Right lobe of liver (tissue), 6 donors: Measurements from ENCODE around the gene FKRP. TPM values are rescaled to one million over a fixed set of nuclear protein-coding genes. Genes with fewer than 3 reads are reported as not detected.
A peak's percentile ranks its signal among the peaks of the same experiment; 100 is the strongest.
"Not testable (repeated sequence)": the region's sequence is repeated elsewhere in the genome, so short reads cannot be mapped to it uniquely, and the experiment has no call there.

Experiments used
- ATAC-seq, 4 donors: fragments of 200-7000 bp; cut with Tn5 transposase; one replicate each; pipeline ENCODE4 v1.9.1; 2020; ENCODE audit warnings: mild to moderate bottlenecking in 4 of 4, moderate library complexity in 4 of 4
- DNase-seq, 3 donors: peaks; one replicate each; pipeline ENCODE4 v3.0.0-alpha.2; 2020
- H3K27ac ChIP-seq, 3 donors: fragments of 200-600 bp; one replicate each; pipeline ENCODE4 v1.8.0; 2022
- H3K27me3 ChIP-seq, 2 donors: fragments of 200-600 bp; one replicate each; pipeline ENCODE4 v1.8.0; 2022
- H3K36me3 ChIP-seq, 4 donors: fragments of 200-600 bp; sonication (generic) in 1 of 4; one replicate each; pipeline versions ENCODE4 v1.5.1 to v1.8.0; 2017 to 2022; ENCODE audit warnings: control low read depth in 1 of 4
- H3K4me1 ChIP-seq, 4 donors: fragments of 200-600 bp; sonication (generic) in 1 of 4; one replicate each; pipeline versions ENCODE4 v1.5.1 to v1.8.0; 2017 to 2022; ENCODE audit warnings: control low read depth in 1 of 4
- H3K4me3 ChIP-seq, 3 donors: fragments of 200-600 bp; one replicate each; pipeline ENCODE4 v1.8.0; 2022
- H3K9me3 ChIP-seq, 4 donors: fragments of 200-600 bp; sonication (generic) in 1 of 4; one replicate each; pipeline versions ENCODE4 v1.5.1 to v1.8.0; 2017 to 2022; ENCODE audit warnings: control low read depth in 1 of 4
- POLR2A ChIP-seq: fragments of 450-650 bp; IDR thresholded peaks from one replicate; pipeline ENCODE4 v1.6.1; 2017; ENCODE audit warnings: antibody characterized with exemption, mild to moderate bottlenecking
- WGBS: methylation state at CpG from one replicate; pipeline ENCODE4 v1.1.6; 2018; ENCODE audit warnings: low coverage, low lambda C conversion rate; ENCODE audit not compliant: insufficient coverage; ENCODE audit errors: missing lambda C conversion rate; 5-methylcytosine and 5-hydroxymethylcytosine counted together
- intact Hi-C, 2 donors: fragments of 100-400 bp; cut with DNase I; formaldehyde crosslinking; loops; one replicate each; pipeline versions ENCODE4 v1.11.2 to v1.14.1; 2022
- total RNA-seq, 6 experiments: library from RNA; depleted of rRNA in 2 of 6; stranded (reverse); fragments of >200 nt in 2 of 6; fragmentation: NEBNext Ultra II Directional in 3 of 6; extraction: Animal tissue kit (Norgen Biotek cat#: 25700) in 3 of 6; gene quantifications; one replicate each; pipeline versions ENCODE4 v1.1.0 to v1.2.4, GENCODE V29; 2016 to 2023
- TF ChIP-seq, protein P1 (sequence below), 4 donors: fragments of 200-600 bp in 3 of 4; fragments of 450-650 bp in 1 of 4; IDR thresholded peaks; one replicate each; pipeline versions ENCODE4 v1.5.1 to v1.8.0; 2016 to 2022; ENCODE audit warnings: antibody characterized with exemption in 4 of 4, mild to moderate bottlenecking in 2 of 4
- donor health status: DM: no; HTN: yes; CAD: no.
- donor health status: DM: no; HTN: no; CAD: no.
- donor health status: DM: no; HTN: no; CAD: no.
- donor health status: DM: no; HTN: yes; CAD: no.
- donor health status: DM: no; HTN: yes; CAD: no.

FKRP gene
- total RNA-seq, 6 experiments from 2014 or later: 5.8 to 9.5 (median 7.4) TPM

DNA sequence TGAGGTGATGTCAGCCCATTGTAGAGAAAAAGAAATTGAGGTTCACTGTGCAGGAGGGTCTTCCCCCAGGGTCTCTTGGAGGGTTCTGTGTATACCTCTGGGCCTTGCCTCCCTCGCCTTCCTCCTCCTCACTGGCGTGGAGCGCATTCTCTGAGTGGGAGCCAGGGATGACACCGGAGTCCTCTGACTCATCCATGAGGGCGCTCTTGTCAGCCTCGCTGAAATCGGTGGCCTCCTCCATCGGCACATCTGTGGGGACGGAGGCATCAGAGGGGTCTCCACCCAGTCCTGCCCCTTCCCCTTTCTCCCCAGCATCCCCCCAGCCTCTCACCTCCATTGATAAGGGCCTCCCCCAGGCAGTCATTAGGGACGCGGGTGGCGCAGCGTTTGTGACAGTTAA lies 45.2 kb upstream of the FKRP start:
- Histone ChIP-seq H3K4me1 (no peaks in the 10 kb centered on the region), H3K27me3 (no peaks in the 10 kb centered on the region), H3K4me3 (no peak overlapping the region), H3K27ac (no peak overlapping the region), H3K36me3 (peaks cover 0 to 74% (median 37%) of the 10 kb centered on the region in 4 donors), H3K9me3 (no peaks in the 10 kb centered on the region)
- ATAC-seq (no peak), DNase-seq (no peak)
- no peak for TF ChIP-seq POLR2A
- TF ChIP-seq, protein P1, sequence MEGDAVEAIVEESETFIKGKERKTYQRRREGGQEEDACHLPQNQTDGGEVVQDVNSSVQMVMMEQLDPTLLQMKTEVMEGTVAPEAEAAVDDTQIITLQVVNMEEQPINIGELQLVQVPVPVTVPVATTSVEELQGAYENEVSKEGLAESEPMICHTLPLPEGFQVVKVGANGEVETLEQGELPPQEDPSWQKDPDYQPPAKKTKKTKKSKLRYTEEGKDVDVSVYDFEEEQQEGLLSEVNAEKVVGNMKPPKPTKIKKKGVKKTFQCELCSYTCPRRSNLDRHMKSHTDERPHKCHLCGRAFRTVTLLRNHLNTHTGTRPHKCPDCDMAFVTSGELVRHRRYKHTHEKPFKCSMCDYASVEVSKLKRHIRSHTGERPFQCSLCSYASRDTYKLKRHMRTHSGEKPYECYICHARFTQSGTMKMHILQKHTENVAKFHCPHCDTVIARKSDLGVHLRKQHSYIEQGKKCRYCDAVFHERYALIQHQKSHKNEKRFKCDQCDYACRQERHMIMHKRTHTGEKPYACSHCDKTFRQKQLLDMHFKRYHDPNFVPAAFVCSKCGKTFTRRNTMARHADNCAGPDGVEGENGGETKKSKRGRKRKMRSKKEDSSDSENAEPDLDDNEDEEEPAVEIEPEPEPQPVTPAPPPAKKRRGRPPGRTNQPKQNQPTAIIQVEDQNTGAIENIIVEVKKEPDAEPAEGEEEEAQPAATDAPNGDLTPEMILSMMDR (IDR thresholded peaks at IDR 0.05): no peak
- intact Hi-C loops: no loop called here
- no CpG with 5 or more reads among the region's 13 CpGs for WGBS

DNA sequence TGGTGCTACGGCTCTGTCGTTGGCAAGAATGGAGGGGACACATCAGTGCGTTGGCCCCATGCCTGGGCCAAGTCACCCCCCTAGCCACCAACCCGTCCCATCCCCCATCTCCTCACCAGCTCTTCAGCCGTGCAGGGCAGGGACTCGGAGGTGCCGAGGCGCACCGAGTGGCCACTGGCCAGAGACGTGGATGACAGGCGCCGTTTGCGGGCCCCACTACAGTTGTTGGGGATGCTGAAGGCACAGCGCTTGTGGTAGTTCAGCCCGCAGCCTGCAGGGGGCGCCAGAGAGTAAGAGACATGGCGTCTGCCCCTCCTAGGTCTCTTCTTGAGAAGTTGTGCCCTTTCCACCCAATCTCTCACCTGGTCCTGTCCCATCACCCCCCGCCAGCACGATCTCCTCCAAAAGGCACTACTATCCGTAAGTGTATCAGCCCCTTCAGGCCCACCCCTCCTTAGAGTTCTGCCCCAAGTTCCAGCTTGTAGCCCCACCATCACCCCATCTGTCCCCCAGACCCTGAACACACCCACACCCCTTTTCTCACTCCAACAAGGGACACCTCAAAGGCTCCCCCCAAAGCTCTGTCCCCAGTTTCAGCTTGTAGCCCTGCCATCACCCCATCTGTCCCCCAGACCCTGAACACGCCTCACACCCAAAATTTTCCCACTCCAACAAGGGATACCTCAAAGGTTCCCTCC lies 41.3 kb upstream of the FKRP start:
- Histone ChIP-seq H3K9me3 (no peaks in the 10 kb centered on the region), H3K36me3 (peaks cover 0 to 53% (median 26%) of the 10 kb centered on the region in 4 donors), H3K27me3 (no peaks in the 10 kb centered on the region), H3K4me3 (no peak overlapping the region), H3K27ac (no peak overlapping the region), H3K4me1 (no peaks in the 10 kb centered on the region)
- intact Hi-C loops: no loop called here
- ATAC-seq (peak; percentile 77 to 92 (median 86)), DNase-seq (peak; percentile 71 to 76 (median 74))
- TF ChIP-seq, protein P1 (IDR thresholded peaks at IDR 0.05): peak; percentile 82 to 96 (median 91)
- no peak for TF ChIP-seq POLR2A
- 36% methylated on average over 11 of the region's 21 CpGs for WGBS

DNA sequence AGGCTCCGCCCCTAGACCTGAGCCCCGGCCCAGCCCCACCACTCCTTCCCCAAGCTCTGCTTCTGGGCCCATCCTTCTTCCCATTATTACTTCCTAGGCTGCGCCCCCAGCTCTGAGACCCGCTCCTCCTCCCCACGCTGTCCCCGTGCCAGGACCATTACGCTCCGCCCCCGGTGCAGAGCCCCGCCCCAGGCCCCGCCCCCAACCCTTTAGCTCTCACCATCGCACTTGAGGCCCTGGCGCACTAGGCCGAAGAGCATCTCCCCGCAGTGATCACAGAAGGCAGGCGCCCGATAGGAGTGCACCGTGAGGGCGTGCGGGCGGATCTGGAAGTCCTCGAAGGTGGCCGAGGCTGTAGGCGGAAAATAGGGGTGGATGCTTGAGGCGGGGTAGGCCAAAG lies 35.2 kb upstream of the FKRP start:
- H3K4me1 ChIP-seq: peaks cover 0 to 13% (median 5%) of the 10 kb centered on the region in 4 donors
- no peak for ATAC-seq
- no peaks in the 10 kb centered on the region for H3K9me3 ChIP-seq
- intact Hi-C loops: no loop called here
- TF ChIP-seq, protein P1 (IDR thresholded peaks at IDR 0.05): no peak
- no peak for TF ChIP-seq POLR2A
- no peak overlapping the region for H3K4me3 ChIP-seq
- no peaks in the 10 kb centered on the region for H3K27me3 ChIP-seq
- 83% methylated on average over 20 of the region's 25 CpGs for WGBS
- peaks cover 0 to 11% (median 7%) of the 10 kb centered on the region in 4 donors for H3K36me3 ChIP-seq
- H3K27ac ChIP-seq: no peak overlapping the region
- DNase-seq: no peak

DNA sequence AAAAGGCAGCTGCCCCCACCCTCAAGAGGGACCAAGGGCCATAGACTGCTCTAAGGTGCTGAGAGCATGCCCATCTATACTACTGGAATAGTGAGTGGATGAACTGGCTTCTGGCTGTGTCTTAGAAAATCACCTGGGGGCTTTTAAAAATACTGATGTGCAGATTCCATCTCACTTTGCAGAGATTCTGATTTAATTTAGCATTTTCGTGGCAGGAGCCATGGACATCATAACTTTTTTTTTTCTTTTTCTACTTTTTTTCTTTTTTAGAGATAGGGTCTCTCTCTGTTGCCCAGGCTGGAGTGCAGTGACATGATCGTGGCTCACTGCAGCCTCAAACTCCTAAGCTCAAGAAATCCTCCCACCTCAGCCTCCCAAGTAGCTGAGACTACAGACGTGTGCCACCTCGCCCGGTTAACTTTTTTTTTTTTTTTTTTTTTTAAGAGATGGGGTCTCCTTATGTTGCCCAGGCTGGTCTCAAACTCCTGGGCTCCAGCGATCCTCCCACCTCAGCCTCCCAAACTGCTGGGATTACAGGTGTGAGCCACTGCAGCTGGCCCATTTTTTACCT lies 33.0 kb upstream of the FKRP start:
- H3K9me3 ChIP-seq, DNase-seq, ATAC-seq, H3K4me3 ChIP-seq, intact Hi-C loops, H3K27me3 ChIP-seq: not testable (repeated sequence)
- Histone ChIP-seq H3K27ac (peak overlapping the region in 1 of 3 donors; percentile 94), H3K4me1 (peaks cover 0 to 17% (median 5%) of the 10 kb centered on the region in 4 donors), H3K36me3 (peaks cover 0 to 11% (median 6%) of the 10 kb centered on the region in 4 donors)
- 89% methylated on average over 6 of the region's 6 CpGs for WGBS

DNA sequence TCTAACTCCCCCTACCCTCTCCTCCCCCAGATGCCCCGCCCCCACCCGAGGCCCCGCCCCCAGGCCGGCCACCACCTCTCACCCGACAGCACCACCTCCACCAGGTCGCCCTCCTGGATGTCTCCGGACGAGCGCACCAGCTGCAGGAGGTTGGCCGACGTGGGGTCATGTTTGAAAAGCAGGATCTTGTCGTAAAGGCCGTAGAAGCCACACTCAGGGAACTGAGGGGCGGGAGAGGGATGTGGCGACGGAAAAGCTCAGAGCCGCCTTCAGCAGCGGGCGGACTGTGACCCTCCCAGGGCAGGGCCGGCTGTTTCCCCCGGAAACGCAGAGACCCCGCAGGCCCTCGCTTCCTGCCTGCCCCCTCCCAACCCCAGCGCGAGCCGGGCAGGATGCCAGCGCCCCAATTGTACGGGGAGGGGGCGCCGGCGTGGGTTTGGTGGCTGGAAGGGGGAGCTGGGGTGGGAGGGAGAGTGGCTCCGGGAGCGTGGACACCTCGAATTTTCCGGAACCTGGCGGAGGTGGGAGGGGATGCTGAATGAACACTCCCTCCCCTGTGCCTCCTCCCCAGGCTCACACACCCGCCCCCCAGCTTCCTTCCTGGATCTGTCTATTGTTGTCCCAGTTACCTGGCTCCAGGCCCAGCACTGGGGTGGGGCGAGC lies 31.9 kb upstream of the FKRP start:
- intact Hi-C loops: no loop called here
- TF ChIP-seq POLR2A: no peak
- TF ChIP-seq, protein P1 (IDR thresholded peaks at IDR 0.05): no peak
- H3K4me1 ChIP-seq: peaks cover 0 to 17% (median 5%) of the 10 kb centered on the region in 4 donors
- under 1% methylated on average over 32 of the region's 39 CpGs for WGBS
- no peaks in the 10 kb centered on the region for H3K27me3 ChIP-seq
- peaks cover 0 to 11% (median 4%) of the 10 kb centered on the region in 4 donors for H3K36me3 ChIP-seq
- H3K4me3 ChIP-seq: peak overlapping the region; percentile 64 to 73 (median 66)
- DNase-seq (peak; percentile 95 to 96 (median 95)), ATAC-seq (peak; percentile 75 to 86 (median 80))
- no peaks in the 10 kb centered on the region for H3K9me3 ChIP-seq
- peak overlapping the region; percentile 93 to 98 (median 94) for H3K27ac ChIP-seq
